Activated naive CD4-positive, alpha-beta T cell treated with anti-CD3 and anti-CD28 coated beads, Interleukin-2, amount 10 ng/mL, durations not matched to agents 7 days and 5 days (primary cell): Measurements from ENCODE around the gene RFC3.
"Not testable (repeated sequence)": the region's sequence is repeated elsewhere in the genome, so short reads cannot be mapped to it uniquely, and the experiment has no call there.

Experiments
- CTCF ChIA-PET: fragments of 350-600 bp; sonication (Branson Sonifier 250); formaldehyde crosslinking; loops from one replicate; lab custom pipeline; 2021; ENCODE audit warnings: antibody characterized with exemption; lab: Charles Lee
- DNase-seq: peaks from one replicate; pipeline ENCODE4 v3.0.0-alpha.2; 2020
- H3K27ac Mint-ChIP-seq: one replicate; pipeline ENCODE4 v1.8.0; 2021; ENCODE audit warnings: mild to moderate bottlenecking, moderate library complexity, mixed read lengths
- H3K27me3 Mint-ChIP-seq: one replicate; pipeline ENCODE4 v1.8.0; 2021; ENCODE audit warnings: mild to moderate bottlenecking, mixed read lengths
- H3K36me3 Mint-ChIP-seq: one replicate; pipeline ENCODE4 v1.8.0; 2021; ENCODE audit warnings: mixed read lengths
- H3K4me1 Mint-ChIP-seq: one replicate; pipeline ENCODE4 v1.8.0; 2021; ENCODE audit warnings: mixed read lengths
- H3K4me3 Mint-ChIP-seq: one replicate; pipeline ENCODE4 v1.8.0; 2021; ENCODE audit warnings: mild to moderate bottlenecking, moderate library complexity, mixed read lengths
- H3K9me3 Mint-ChIP-seq: one replicate; pipeline ENCODE4 v1.8.0; 2021; ENCODE audit warnings: mixed read lengths

RFC3 gene

DNA sequence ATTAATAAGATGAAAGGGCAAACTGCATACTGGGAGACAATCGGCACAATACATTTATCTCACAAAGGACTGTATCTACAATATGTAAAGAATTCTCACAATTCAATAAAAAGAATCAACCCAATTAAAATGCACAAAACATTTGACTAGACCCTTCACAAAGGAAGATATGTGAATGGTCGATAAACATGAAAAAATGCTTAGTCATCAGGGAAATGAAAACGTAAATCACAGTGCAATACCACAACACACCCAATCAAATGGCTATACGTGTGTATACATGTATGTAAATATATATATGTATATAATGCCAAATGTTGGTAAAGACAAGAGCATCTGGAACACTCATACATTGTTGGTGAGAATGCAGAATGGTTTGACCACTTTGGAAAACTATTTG lies 21.9 kb upstream of the RFC3 start:
- H3K27me3 Mint-ChIP-seq, result peaks cover 4% of the 10 kb centered on the region
- H3K4me1 Mint-ChIP-seq, result peaks cover 10% of the 10 kb centered on the region
- no peaks in the 10 kb centered on the region for H3K9me3 Mint-ChIP-seq
- no peak overlapping the region for H3K27ac Mint-ChIP-seq
- CTCF ChIA-PET, result no interaction called here
- DNase-seq, result no peak
- no peak overlapping the region for H3K4me3 Mint-ChIP-seq
- no peaks in the 10 kb centered on the region for H3K36me3 Mint-ChIP-seq

DNA sequence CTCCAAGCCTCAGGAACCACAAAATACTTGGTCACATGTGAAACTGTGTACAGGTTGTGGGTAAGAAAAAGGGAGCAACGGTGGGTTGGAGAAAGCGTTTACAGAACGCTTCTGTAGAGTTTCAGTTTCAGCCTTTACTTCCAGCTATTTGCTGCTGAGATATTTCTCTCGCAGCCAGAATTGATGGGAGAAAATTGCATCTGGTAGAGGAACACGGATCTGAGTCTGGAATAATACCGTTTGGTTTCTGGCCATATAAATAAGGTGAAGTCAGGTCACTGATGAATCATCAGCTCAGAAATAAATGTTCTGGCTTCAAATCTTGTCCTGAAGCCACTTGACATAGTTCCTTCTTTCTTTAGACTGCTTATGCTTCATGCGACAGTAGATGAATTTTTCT lies 20.3 kb upstream of the RFC3 start:
- Mint-ChIP-seq H3K36me3 (no peaks in the 10 kb centered on the region), H3K27me3 (peaks cover 4% of the 10 kb centered on the region), H3K4me1 (peaks cover 10% of the 10 kb centered on the region), H3K4me3 (no peak overlapping the region), H3K9me3 (no peaks in the 10 kb centered on the region), H3K27ac (no peak overlapping the region)
- CTCF ChIA-PET, result no interaction called here
- DNase-seq, result no peak

DNA sequence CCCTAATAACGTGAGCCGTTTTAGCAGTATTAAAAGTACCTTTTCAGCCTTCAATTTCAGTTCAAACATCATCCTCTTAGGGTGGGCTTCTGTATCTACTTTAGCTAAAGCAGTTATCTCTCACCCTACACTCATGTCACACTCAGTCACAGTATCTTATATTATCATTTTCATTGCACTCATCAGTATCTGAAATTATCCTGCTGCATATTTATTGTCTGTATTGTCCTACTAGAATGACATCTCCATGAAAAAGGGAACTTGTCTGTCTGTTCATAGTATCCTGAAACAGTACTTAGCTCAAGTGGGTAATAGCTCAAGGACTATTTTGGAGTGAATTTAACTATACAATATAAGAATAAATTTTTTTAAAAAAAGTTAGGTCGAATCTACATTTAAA lies 19.9 kb upstream of the RFC3 start:
- CTCF ChIA-PET, result no interaction called here
- Mint-ChIP-seq H3K36me3 (no peaks in the 10 kb centered on the region), H3K4me1 (peaks cover 10% of the 10 kb centered on the region), H3K27ac (no peak overlapping the region), H3K9me3 (no peaks in the 10 kb centered on the region), H3K27me3 (peaks cover 4% of the 10 kb centered on the region), H3K4me3 (no peak overlapping the region)
- no peak for DNase-seq

DNA sequence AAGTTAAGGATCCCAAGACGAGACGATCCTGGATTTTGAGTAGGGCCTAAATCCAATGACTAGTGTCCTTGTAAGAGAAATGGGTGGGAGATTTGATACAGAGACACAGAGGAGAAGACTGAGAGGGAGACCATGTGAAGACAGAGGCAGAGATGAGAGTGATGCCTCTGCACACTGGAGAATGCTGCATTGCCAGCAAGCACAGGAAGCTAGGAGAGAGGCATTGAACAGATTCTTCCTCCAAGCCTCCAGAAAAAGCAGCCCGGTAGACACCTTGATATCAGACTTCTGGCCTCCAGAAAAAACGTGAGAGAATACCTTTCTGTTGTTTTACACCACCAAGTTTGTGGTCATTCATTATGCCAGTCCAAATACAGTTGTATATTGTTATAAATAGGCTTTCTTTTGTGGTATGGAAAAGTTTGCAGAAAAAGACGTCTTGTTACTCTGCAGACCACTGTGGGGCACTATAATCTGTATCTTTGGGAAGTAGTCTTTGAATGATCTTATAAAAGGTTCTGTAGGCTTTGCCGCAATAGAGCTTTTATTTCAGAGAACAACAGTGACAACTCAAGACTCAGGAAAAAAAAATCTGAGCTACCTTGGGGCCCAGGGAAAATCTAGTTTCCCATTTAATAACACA lies 17.9 kb upstream of the RFC3 start:
- H3K27me3 Mint-ChIP-seq, result peaks cover 4% of the 10 kb centered on the region
- no peaks in the 10 kb centered on the region for H3K9me3 Mint-ChIP-seq
- no peak overlapping the region for H3K27ac Mint-ChIP-seq
- peaks cover 10% of the 10 kb centered on the region for H3K4me1 Mint-ChIP-seq
- CTCF ChIA-PET, result interaction anchor here (1.0 to 1.8 kb wide), 6 partner anchors 22 to 1365 kb away, joined by 3 to 6 read pairs (median 4); no protein-coding TSS in a partner anchor
- no peak overlapping the region for H3K4me3 Mint-ChIP-seq
- no peak for DNase-seq
- no peaks in the 10 kb centered on the region for H3K36me3 Mint-ChIP-seq

DNA sequence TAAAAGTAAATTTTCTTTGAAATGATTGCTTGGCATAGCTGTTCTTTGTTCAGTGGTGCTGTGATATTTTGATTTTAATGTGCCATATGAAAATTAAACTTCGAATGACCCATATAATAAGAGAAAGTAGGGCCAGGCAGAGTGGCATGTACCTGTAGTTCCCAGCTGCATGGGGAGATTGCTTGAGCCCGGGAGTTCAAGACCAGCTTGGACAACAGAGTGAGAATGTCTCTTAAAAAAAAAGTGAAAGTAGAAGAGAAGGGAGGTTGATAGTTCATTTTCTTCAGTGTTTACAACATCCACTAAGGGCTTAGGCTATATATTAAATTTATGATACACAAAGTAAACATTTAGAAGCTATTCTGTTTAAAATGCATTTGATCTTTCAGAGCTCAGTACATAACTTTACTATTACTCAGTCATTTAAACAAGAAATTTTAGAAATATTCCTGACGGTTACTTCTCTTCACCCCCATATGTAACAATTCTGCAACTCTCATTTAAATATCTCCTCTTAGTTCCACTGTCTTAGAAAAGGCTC lies 17.2 kb upstream of the RFC3 start:
- DNase-seq, result no peak
- H3K4me3 Mint-ChIP-seq, result peak overlapping the region; percentile 6

DNA sequence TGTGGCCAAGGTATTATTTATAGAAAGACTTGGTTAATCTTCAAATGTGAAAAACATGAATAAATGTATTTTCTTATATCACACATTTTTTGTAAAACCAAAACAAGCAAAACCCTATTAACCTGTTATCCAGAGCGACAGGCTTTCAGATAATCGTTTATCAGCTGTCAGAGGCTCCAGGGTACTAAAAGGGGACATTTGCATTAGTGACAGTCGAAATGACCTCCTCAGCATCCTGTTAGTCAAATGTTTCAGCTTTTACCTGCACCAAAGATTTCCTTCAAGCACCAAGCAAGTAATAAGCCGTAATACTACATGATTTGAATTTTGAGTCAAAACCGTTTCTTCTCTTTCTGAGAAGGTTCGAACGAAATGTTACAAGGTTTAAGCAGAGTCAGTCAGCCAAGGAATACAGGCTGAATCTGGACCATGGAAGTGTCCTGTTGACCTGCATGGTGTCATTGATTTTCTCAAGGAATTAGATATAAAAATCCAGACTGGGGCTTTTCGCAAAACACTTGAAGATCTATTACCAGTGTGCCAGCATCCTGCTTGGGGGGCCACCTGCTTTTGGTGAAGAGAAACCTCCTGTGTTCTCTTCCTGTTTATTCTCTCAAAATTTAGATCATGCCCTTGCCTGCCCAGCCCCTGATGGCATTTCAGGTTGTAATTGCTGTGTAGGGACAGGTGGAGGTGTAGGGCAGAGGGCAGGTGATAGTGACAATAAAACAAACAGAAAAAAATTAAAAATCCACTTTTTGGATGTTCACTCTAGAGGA lies 11.3 kb upstream of the RFC3 start:
- no peaks in the 10 kb centered on the region for H3K9me3 Mint-ChIP-seq

More for the DNA sequence above, 17.2 kb upstream of the RFC3 start:
- no peak overlapping the region for H3K27ac Mint-ChIP-seq
- no peaks in the 10 kb centered on the region for H3K36me3 Mint-ChIP-seq
- CTCF ChIA-PET, result interaction anchor here (1.0 to 1.8 kb wide), 7 partner anchors 21 to 1364 kb away, joined by 3 to 6 read pairs (median 4); no protein-coding TSS in a partner anchor
- peaks cover 4% of the 10 kb centered on the region for H3K27me3 Mint-ChIP-seq
- H3K4me1 Mint-ChIP-seq, result peaks cover 10% of the 10 kb centered on the region
- H3K9me3 Mint-ChIP-seq, result no peaks in the 10 kb centered on the region

DNA sequence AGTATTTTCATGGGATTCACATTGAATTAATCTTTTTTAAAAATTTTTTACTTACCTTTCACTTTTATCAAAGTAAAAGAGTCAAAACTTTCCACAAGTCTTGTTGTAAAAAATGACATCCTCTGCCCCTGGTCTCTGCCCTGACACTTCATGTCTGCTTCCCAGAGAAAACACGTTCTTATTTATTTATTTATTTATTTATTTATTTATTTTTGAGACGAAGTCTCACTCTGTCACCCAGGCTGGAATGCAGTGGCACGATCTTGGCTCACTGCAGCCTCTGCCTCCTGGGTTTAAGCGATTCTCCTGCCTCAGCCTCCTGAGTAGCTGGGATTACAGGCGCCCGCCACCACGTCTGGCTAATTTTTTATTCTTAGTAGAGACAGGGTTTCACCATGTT lies 5.1 kb upstream of the RFC3 start:
- H3K27me3 Mint-ChIP-seq, DNase-seq, H3K4me3 Mint-ChIP-seq, H3K9me3 Mint-ChIP-seq, H3K4me1 Mint-ChIP-seq, CTCF ChIA-PET, H3K27ac Mint-ChIP-seq, H3K36me3 Mint-ChIP-seq: not testable (repeated sequence)

More for the DNA sequence above, 11.3 kb upstream of the RFC3 start:
- no peak overlapping the region for H3K27ac Mint-ChIP-seq
- CTCF ChIA-PET, result no interaction called here
- H3K27me3 Mint-ChIP-seq, result peaks cover 6% of the 10 kb centered on the region
- H3K4me1 Mint-ChIP-seq, result no peaks in the 10 kb centered on the region
- no peak for DNase-seq
- no peaks in the 10 kb centered on the region for H3K36me3 Mint-ChIP-seq
- no peak overlapping the region for H3K4me3 Mint-ChIP-seq

DNA sequence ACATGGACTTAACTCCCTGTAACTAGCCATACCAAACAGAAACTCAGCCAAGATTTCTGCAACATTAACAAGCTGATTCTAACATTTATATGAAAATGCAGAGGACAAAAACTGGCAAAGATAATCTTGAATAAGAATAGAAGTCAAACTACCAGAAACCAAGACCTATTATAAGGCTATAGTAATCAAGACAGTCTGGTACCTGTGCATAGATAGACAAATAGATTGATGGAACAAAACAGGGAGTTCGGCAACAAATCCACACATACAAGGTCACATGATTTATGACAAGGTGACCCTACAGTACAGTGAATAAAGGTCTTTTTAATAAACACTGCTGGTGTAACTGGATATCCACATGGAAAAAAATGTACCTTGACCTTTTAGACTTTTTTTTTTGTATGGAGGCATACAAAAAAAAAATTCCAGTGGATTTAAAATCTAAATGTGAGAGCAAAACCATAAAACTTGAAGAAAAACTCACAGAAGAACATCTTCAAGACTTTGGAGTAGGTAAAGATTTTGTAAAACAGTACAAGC lies 2.9 kb upstream of the RFC3 start:
- Mint-ChIP-seq H3K27me3 (no peaks in the 10 kb centered on the region), H3K9me3 (no peaks in the 10 kb centered on the region), H3K27ac (no peak overlapping the region), H3K4me3 (no peak overlapping the region), H3K36me3 (peaks cover 8% of the 10 kb centered on the region), H3K4me1 (peaks cover 23% of the 10 kb centered on the region)
- CTCF ChIA-PET, result no interaction called here
- DNase-seq, result no peak

DNA sequence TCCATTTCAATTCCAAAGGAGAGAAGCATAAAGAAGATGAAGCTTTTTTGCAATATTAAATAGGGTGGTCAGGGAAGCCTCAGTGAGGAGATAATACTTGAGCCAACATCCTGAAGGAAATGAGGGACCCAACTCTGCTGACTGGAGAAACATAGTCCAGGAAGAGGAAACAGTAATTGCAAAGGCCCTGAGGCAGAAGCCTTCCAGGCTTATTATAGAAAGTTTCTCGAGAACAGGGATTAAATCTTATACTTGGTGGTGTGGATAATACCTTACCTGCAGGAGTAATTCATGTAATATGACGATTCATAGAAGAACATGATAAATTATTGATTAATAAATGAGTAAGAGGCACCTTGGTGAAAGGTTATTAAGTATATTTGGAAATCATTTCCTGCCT lies 1.0 kb upstream of the RFC3 start:
- Mint-ChIP-seq H3K36me3 (peaks cover 18% of the 10 kb centered on the region), H3K9me3 (no peaks in the 10 kb centered on the region), H3K4me1 (peaks cover 36% of the 10 kb centered on the region), H3K27me3 (no peaks in the 10 kb centered on the region), H3K27ac (peak overlapping the region; percentile 13), H3K4me3 (no peak overlapping the region)
- CTCF ChIA-PET, result no interaction called here
- no peak for DNase-seq

DNA sequence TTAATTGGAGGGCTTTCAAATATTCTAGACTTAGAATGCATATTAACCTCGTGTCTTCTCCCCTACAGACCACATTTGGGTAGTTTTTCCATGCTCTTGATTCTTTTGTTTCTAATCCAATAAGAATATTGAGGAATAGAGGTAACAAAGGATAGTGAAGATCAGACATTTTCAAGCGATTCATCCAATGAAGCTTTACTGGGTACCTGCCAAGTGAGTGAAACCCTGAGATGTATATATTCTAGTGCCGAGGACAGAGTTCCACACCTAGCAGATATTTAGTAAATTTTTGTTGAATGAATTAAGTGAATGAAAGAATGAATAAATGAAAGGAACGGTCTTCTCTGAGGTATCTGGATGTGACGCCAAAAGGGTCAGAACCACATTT lies 442 bp upstream of the RFC3 start:
- H3K27ac Mint-ChIP-seq, result peak overlapping the region; percentile 92
- CTCF ChIA-PET, result no interaction called here
- no peak for DNase-seq
- H3K4me1 Mint-ChIP-seq, result peaks cover 37% of the 10 kb centered on the region
- H3K9me3 Mint-ChIP-seq, result no peaks in the 10 kb centered on the region
- H3K27me3 Mint-ChIP-seq, result no peaks in the 10 kb centered on the region
- peak overlapping the region; percentile 92 for H3K4me3 Mint-ChIP-seq
- H3K36me3 Mint-ChIP-seq, result peaks cover 20% of the 10 kb centered on the region

DNA sequence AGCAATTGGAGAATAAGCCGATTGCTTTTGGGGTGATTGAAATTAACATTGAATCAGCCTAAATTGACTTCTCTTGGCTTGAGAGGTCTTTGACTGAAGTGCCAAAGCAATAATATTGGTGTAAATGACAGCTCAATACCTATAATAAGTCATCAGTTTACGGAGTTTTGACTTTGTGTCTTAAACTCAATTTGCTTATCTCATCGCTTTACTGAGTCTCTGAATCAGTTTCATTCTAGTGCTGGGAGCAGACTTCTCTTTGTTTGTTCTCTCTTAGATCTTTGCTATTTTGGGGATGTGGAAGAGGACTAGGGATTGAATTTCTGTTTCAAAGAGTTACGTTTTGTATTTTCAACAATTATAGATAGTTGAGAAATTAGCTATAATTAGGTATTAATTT lies 7.1 kb downstream of the RFC3 start:
- Mint-ChIP-seq H3K27me3 (no peaks in the 10 kb centered on the region), H3K27ac (no peak overlapping the region), H3K4me1 (peaks cover 19% of the 10 kb centered on the region), H3K9me3 (no peaks in the 10 kb centered on the region), H3K4me3 (no peak overlapping the region), H3K36me3 (peaks cover 41% of the 10 kb centered on the region)
- CTCF ChIA-PET, result no interaction called here
- no peak for DNase-seq

DNA sequence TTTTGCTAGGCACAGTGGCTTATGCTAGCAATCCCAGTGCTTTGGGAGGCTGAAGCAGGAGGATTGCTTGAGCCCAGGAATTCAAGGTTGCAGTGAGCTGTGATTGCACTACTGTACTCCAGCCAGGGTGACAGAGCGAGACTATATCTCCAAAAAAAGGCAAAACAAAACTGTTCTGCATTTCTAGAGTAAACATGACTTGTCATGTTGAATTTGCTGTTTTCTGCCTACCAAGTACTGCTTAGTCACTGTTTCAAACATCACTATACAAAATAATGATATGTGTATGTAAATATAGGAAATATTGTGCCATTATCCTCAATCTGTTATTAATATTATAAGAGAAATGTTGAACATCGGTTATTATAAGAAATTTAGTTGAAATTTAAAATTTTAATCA lies 9.2 kb downstream of the RFC3 start:
- no peak overlapping the region for H3K27ac Mint-ChIP-seq
- H3K9me3 Mint-ChIP-seq, result no peaks in the 10 kb centered on the region
- CTCF ChIA-PET, result no interaction called here
- no peaks in the 10 kb centered on the region for H3K27me3 Mint-ChIP-seq
- peaks cover 5% of the 10 kb centered on the region for H3K4me1 Mint-ChIP-seq
- DNase-seq, result no peak
- H3K4me3 Mint-ChIP-seq, result no peak overlapping the region
- peaks cover 41% of the 10 kb centered on the region for H3K36me3 Mint-ChIP-seq

DNA sequence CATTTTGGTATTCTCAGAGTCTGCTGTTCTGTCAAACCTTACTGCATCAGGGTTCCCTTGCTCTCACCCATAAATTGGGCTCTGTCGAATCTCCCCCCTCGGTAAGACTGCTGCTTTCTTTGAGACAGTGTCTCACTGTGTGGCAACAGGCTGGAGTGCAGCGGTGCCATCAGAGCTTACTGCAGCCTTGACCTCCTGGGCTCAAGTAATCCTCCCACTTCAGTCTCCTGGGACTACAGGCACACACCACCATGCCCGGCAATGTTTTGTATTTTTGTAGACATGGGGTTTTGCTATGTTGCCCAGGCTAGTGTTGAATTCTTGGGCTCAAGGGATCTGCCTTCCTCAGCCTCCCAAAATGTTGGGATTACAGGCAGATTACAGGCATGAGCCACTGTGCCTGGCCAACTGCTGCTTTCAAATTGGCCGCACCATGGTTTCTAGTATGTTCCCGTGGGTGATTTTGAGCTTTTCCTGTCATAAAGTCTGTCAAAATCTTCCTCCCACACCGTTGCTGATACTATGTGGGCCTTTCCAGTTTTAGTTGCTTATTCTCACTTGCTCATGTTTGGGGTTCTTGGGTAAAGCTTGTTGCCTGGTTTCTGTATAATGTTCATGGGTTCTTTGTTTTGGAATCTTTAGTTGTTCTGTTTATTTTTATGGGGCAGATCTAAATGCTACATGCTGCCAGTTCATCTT lies 10.6 kb downstream of the RFC3 start:
- Mint-ChIP-seq H3K4me3 (no peak overlapping the region), H3K4me1 (peaks cover 3% of the 10 kb centered on the region), H3K9me3 (no peaks in the 10 kb centered on the region), H3K27ac (no peak overlapping the region), H3K27me3 (no peaks in the 10 kb centered on the region), H3K36me3 (peaks cover 40% of the 10 kb centered on the region)
- no peak for DNase-seq
- CTCF ChIA-PET, result no interaction called here

DNA sequence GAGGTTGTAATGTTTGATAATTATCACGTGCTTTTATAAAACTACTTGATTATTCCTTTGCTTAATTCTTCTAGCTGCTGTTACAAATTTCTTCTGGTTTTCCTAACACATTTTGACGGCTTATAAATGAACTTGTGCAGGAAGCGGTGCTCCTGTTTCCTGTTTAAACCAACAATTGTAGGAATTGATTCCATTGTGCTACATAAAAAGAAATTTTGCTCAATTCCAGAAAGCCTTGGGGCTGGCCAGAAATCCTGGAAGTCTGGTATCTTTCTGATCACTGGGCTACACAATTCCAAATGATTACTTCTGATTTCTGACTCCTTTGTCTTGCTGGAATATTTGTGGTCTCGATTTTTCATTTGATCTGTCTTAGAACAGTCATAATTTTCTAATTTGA lies 14.9 kb downstream of the RFC3 start:
- DNase-seq, result no peak
- Mint-ChIP-seq H3K9me3 (no peaks in the 10 kb centered on the region), H3K27ac (no peak overlapping the region), H3K36me3 (peaks cover 48% of the 10 kb centered on the region), H3K4me3 (no peak overlapping the region), H3K27me3 (no peaks in the 10 kb centered on the region), H3K4me1 (peaks cover 2% of the 10 kb centered on the region)
- CTCF ChIA-PET, result no interaction called here
